Keratinocyte (primary cell): Measurements from ENCODE around the gene RIMS1. TPM values are rescaled to one million over a fixed set of nuclear protein-coding genes. Genes with fewer than 3 reads are reported as not detected.

Experiments used
- DNase-seq: peaks from one replicate; pipeline ENCODE4 v3.0.0-alpha.2; 2011; ENCODE audit warnings: low read depth, missing footprints, low spot score
- FAIRE-seq: peaks from 2 replicates; lab custom pipeline; 2011; peaks lifted over from hg19 to GRCh38; lab: Jason Lieb, UNC
- H2AFZ ChIP-seq: 2 replicates; pipeline ENCODE4 v1.6.0; 2012; ENCODE audit warnings: low read length, control low read depth, inconsistent platforms; ENCODE audit not compliant: control insufficient read depth
- H3K27ac ChIP-seq: 2 replicates; pipeline ENCODE4 v1.5.1; 2011; ENCODE audit warnings: low read length; ENCODE audit not compliant: control insufficient read depth, insufficient read depth
- H3K27me3 ChIP-seq: 3 replicates; pipeline ENCODE4 v1.6.0; 2011; ENCODE audit warnings: low read length; ENCODE audit not compliant: control insufficient read depth, insufficient read depth; ENCODE audit errors: extremely low read depth
- H3K36me3 ChIP-seq, 2 experiments: 2 replicates in 1 of 2; 3 replicates in 1 of 2; pipeline ENCODE4 v1.5.1; 2011; ENCODE audit warnings: low read length in 2 of 2, mild to moderate bottlenecking in 1 of 2; ENCODE audit not compliant: control insufficient read depth in 2 of 2, insufficient read depth in 2 of 2; ENCODE audit errors: extremely low read depth in 1 of 2
- H3K4me1 ChIP-seq: 3 replicates; pipeline ENCODE4 v1.5.1; 2011; ENCODE audit warnings: low read length; ENCODE audit not compliant: control insufficient read depth, insufficient read depth; ENCODE audit errors: extremely low read depth
- H3K4me2 ChIP-seq: 3 replicates; pipeline ENCODE4 v1.6.0; 2011; ENCODE audit warnings: low read depth, low read length; ENCODE audit not compliant: control insufficient read depth, insufficient read depth; ENCODE audit errors: extremely low read depth
- H3K4me3 ChIP-seq, 3 experiments: fragments of 200-600 bp in 1 of 3; sonication (generic) in 1 of 3; 2 replicates in 2 of 3; 3 replicates in 1 of 3; pipeline ENCODE4 v1.5.1; 2011 to 2016; ENCODE audit warnings: low read length in 3 of 3, mild to moderate bottlenecking in 3 of 3, control low read depth in 2 of 3, inconsistent platforms in 1 of 3, low read depth in 1 of 3, mixed read lengths in 1 of 3, mixed run types in 1 of 3, moderate library complexity in 1 of 3; ENCODE audit not compliant: control insufficient read depth in 2 of 3, insufficient read depth in 2 of 3; ENCODE audit errors: extremely low read depth in 1 of 3
- H3K79me2 ChIP-seq: 2 replicates; pipeline ENCODE4 v1.6.0; 2012; ENCODE audit warnings: low read length; ENCODE audit not compliant: control insufficient read depth, insufficient read depth
- H3K9ac ChIP-seq: 3 replicates; pipeline ENCODE4 v1.6.0; 2011; ENCODE audit warnings: low read length; ENCODE audit not compliant: control insufficient read depth, insufficient read depth; ENCODE audit errors: extremely low read depth
- H3K9me1 ChIP-seq: 3 replicates; pipeline ENCODE4 v1.6.0; 2011; ENCODE audit warnings: low read length; ENCODE audit not compliant: control insufficient read depth, insufficient read depth; ENCODE audit errors: extremely low read depth
- H3K9me3 ChIP-seq: 2 replicates; pipeline ENCODE4 v1.5.1; 2012; ENCODE audit warnings: low read depth, low read length; ENCODE audit not compliant: control insufficient read depth
- H4K20me1 ChIP-seq: 3 replicates; pipeline ENCODE4 v1.6.0; 2011; ENCODE audit warnings: low read length; ENCODE audit not compliant: control insufficient read depth, insufficient read depth; ENCODE audit errors: extremely low read depth
- CTCF ChIP-seq, 3 experiments: IDR thresholded peaks in 1 of 3; conservative IDR thresholded peaks in 1 of 3; optimal IDR thresholded peaks in 1 of 3; 2 replicates in 2 of 3; 3 replicates in 1 of 3; pipeline versions ENCODE3 to v1.5.1; 2011; ENCODE audit warnings: low read length in 3 of 3, mild to moderate bottlenecking in 3 of 3, moderate library complexity in 2 of 3, control low read depth in 1 of 3, inconsistent platforms in 1 of 3; ENCODE audit not compliant: insufficient read depth in 2 of 3; ENCODE audit errors: extremely low read depth in 1 of 3
- EZH2 ChIP-seq: IDR thresholded peaks from one replicate; pipeline ENCODE4 v1.6.1; 2012; ENCODE audit warnings: inconsistent platforms, mild to moderate bottlenecking, low read length, moderate library complexity
- dilution Hi-C: fragments of 300-500 bp; cut with MboI; formaldehyde crosslinking; loops from one replicate; pipeline ENCODE4 v1.7.0; 2020; ENCODE audit warnings: low sequenced_read_pairs; ENCODE audit not compliant: extremely low pct_ligation_motif_present
- polyA plus RNA-seq, 5 experiments: library from polyadenylated mRNA; depleted of rRNA in 3 of 5; stranded (reverse) in 3 of 5; stranded (forward) in 1 of 5; unstranded in 1 of 5; fragments of >200 nt; gene quantifications; 1 replicate in 1 of 5; 2 replicates in 3 of 5; 3 replicates in 1 of 5; pipeline versions ENCODE4 v1.2.1 to v1.2.3, GENCODE V29; 2011 to 2012; ENCODE audit warnings: missing spikeins in 2 of 5, low read depth in 1 of 5, low replicate concordance in 1 of 5

RIMS1 gene
- polyA plus RNA-seq, 1 donor (not counting 4 experiments of a cell fraction or from before 2014, with no cell fraction given): not detected

GRCh38 chr6:72425003-72425681 is 538.8 kb downstream of the RIMS1 start:
- Histone ChIP-seq H3K79me2 (no peaks in the 10 kb centered on the region), H2AFZ (peak overlapping the region; percentile 10), H3K4me2 (peak overlapping the region; percentile 23), H3K27ac (peak overlapping the region; percentile 10), H3K36me3 (no peaks in the 10 kb centered on the region), H3K9me1 (no peaks in the 10 kb centered on the region), H3K4me1 (peaks cover 41% of the 10 kb centered on the region), H3K4me3 (peak overlapping the region in 1 of 3 experiments; percentile 48), H3K9me3 (no peaks in the 10 kb centered on the region), H3K27me3 (no peaks in the 10 kb centered on the region), H4K20me1 (no peaks in the 10 kb centered on the region), H3K9ac (no peak overlapping the region)
- peak; percentile 85 for FAIRE-seq
- dilution Hi-C loops: loop anchor here (25.0 kb wide), 1 partner anchor 137 kb away; no protein-coding TSS in a partner anchor
- peak; percentile 45 for DNase-seq
- TF ChIP-seq CTCF (optimal IDR thresholded peaks at IDR 0.05 in 1 of 3, IDR thresholded peaks at IDR 0.05 in 1 of 3, conservative IDR thresholded peaks at IDR 0.05 in 1 of 3; ENCODE audit: extremely low read depth in 1 of 3, insufficient read depth in 2 of 3, low read length in 3 of 3) (no peak), EZH2 (no peak)

GRCh38 chr6:72440611-72441010 is 554.3 kb downstream of the RIMS1 start:
- Histone ChIP-seq H2AFZ (no peak overlapping the region), H3K4me2 (no peak overlapping the region), H3K9me3 (no peaks in the 10 kb centered on the region), H3K27me3 (no peaks in the 10 kb centered on the region), H4K20me1 (no peaks in the 10 kb centered on the region), H3K27ac (no peak overlapping the region), H3K9ac (no peak overlapping the region), H3K36me3 (no peaks in the 10 kb centered on the region), H3K4me3 (no peak overlapping the region), H3K9me1 (no peaks in the 10 kb centered on the region), H3K4me1 (no peaks in the 10 kb centered on the region), H3K79me2 (no peaks in the 10 kb centered on the region)
- dilution Hi-C loops: loop anchor here (25.0 kb wide), 1 partner anchor 122 kb away; no protein-coding TSS in a partner anchor
- DNase-seq (no peak), FAIRE-seq (no peak)
- no peak for TF ChIP-seq EZH2
- TF ChIP-seq CTCF (optimal IDR thresholded peaks at IDR 0.05 in 1 of 3, IDR thresholded peaks at IDR 0.05 in 1 of 3, conservative IDR thresholded peaks at IDR 0.05 in 1 of 3; ENCODE audit: extremely low read depth in 1 of 3, insufficient read depth in 2 of 3, low read length in 3 of 3): no peak
